Measurements from ENCODE around the gene ALOX15B.
A peak's percentile ranks its signal among the peaks of the same experiment; 100 is the strongest.

Gene ALOX15B, protein sequence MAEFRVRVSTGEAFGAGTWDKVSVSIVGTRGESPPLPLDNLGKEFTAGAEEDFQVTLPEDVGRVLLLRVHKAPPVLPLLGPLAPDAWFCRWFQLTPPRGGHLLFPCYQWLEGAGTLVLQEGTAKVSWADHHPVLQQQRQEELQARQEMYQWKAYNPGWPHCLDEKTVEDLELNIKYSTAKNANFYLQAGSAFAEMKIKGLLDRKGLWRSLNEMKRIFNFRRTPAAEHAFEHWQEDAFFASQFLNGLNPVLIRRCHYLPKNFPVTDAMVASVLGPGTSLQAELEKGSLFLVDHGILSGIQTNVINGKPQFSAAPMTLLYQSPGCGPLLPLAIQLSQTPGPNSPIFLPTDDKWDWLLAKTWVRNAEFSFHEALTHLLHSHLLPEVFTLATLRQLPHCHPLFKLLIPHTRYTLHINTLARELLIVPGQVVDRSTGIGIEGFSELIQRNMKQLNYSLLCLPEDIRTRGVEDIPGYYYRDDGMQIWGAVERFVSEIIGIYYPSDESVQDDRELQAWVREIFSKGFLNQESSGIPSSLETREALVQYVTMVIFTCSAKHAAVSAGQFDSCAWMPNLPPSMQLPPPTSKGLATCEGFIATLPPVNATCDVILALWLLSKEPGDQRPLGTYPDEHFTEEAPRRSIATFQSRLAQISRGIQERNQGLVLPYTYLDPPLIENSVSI

DNA sequence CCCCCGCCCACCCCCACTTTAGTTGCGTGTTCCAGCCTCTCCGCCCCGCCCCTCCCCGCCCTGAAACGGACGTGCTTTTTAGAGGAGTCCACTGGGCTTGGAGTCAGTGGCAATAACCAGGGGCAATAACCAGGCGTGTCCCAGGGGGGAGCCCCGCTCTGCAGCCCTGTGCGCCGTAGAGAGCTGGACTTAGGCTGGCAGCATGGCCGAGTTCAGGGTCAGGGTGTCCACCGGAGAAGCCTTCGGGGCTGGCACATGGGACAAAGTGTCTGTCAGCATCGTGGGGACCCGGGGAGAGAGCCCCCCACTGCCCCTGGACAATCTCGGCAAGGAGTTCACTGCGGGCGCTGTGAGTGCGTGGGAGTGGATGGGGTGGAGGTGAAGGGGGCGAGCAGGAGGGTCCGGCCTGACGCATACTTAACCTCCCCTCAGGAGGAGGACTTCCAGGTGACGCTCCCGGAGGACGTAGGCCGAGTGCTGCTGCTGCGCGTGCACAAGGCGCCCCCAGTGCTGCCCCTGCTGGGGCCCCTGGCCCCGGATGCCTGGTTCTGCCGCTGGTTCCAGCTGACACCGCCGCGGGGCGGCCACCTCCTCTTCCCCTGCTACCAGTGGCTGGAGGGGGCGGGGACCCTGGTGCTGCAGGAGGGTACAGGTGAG, at the start of gene ALOX15B:
TSS of gene ALOX15B (plus strand) at position 106 of the 657 bp plus-strand sequence. CDS start at position 203, 97 bp downstream.
- no peak for DNase-seq

DNA sequence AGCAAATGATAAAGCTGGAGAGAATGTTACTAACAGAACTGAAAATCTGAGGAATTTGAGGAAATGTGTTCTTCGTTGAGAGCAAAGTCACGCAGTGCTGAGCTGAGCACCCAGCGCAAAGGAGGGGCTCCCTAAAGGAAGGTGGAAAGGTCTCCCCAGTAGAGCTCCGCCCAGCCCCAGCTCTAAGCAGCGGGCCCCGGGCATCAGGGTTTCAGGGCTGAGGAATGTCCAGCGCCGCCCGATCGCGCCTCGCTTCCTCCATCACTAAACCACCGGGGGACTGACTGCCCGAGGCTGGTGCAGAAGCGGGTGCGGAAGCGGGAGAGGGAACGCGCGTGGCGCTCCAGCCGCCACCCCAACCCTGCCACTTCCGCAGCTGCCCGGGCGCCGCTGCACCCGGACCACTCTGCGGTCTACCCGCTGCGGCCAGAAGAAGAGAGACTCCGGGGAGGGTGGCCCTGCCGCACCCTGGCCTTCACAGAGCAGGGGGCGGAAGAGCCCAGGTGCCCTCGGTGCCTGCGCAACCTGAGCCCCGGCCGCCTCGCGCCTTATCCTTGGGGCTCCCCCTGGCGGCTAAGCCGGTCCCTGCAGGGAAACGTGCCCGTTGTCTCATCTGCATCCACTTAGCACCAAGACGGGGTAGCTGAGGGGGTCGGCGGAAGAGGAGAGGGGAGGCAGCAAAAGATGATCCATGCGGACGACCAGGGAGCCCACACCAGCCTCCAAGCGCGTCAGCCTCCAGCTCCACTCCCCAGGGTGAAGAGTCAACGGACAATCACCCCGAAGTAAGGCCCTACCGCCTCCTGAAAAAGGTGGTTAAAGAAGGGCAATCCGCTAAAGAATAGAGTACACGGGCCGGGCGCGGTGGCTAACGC, 48.8 kb upstream of the ALOX15B start:
- peak in 1 of 2 experiments; percentile 40 for DNase-seq

DNA sequence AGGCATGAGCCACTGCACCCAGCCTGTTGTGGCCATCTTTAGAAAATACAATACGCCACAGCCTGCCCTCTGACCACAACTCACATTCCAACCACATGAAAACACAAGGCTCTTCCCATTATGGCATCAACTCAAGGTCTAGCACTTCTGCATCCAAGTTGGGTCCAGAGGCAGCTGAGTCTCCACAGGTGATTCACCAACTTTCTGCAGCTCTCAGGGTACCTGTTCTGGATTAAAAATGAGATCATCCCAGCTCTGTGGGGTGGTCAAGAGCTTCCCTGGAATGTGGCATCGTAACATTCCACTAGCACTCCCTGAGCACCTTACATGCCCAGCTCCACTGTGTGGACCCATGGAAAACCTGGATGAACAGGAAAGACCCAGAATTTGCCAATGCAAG, 46.3 kb upstream of the ALOX15B start:
- DNase-seq: no peak

DNA sequence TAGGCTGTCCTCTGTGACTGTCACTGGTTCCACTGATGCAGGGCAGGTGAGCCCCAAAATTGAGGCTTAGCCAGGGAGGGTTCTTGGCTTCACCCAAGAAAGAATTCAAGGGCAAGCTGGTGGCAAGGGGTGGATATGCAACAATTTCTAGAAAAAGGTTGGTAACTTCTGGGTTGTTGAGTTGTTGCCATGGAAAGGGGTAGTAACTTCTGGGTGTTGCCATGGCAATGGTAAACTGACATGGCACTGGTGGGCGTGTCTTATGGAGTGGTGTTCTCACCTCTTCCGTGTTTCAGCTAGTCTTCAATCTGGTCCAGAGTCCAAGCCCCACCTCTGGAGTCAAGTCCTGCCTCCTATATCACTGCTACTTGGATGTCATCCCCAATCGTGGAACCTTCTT, 45.9 kb upstream of the ALOX15B start:
- DNase-seq: no peak

DNA sequence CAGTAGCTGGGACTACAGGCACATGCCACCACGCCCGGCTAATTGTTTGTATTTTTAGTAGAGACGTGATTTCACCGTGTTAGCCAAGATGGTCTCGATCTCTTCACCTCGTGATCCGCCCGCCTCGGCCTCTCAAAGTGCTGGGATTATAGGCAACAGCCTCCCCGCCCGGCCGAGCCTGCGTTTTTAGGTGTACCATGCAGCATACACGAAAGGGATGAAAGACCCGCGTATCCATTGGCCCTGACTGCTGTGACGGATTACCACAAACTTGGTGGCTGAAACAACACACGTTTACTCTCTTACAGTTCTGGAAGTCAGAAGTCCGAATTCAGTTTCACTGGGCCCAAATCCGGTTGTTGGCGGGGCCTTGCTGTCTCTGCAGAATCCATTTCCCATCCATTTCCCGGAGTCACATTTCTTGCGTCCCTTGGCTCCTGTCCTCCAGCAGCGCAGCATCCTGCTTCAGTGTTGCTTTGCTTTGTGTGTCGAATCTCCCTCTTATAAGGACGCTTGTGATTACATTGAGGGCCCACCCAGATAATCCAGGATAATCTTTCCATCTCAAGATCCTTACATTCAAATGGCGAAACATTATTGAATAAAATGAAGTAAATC, 44.8 kb upstream of the ALOX15B start:
- no peak for DNase-seq

DNA sequence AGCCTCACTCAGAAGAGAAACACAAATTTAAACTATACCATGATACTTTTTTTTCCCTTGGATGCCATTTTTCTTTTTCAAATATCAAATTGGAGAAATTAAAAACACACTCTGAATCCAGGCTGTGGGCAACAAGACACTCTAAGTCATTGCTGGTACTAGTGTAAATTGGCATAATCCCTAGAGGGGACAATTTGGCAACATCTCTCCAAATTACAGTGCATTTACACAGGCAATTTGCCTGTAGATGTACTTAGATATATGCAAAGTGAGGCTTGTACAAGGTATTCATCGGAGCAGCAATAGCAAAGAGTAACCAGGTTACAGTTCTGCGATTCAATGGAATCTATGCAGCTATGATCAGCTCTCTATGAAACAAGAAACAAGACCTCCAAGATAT, 43.1 kb upstream of the ALOX15B start:
- DNase-seq: no peak

DNA sequence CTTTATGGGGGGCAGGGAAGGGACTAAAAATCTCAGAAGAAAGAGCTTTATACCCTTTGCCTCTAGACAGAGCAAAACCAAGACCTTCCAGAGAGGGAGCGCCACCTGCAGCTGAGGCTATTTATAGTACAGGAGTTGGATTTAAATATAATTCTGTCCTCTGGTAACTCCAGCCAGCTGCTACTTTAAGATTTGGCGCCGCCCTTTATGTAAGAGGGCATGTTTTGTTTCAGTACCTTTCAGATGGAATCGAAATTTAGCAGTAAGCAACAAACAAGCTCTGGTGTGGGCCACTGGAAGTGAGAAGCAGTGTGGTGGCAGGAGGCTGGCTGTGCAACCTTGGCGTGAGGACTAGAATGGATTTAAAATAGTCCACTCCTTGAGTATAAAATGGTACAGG, 41.7 kb upstream of the ALOX15B start:
- no peak for DNase-seq

DNA sequence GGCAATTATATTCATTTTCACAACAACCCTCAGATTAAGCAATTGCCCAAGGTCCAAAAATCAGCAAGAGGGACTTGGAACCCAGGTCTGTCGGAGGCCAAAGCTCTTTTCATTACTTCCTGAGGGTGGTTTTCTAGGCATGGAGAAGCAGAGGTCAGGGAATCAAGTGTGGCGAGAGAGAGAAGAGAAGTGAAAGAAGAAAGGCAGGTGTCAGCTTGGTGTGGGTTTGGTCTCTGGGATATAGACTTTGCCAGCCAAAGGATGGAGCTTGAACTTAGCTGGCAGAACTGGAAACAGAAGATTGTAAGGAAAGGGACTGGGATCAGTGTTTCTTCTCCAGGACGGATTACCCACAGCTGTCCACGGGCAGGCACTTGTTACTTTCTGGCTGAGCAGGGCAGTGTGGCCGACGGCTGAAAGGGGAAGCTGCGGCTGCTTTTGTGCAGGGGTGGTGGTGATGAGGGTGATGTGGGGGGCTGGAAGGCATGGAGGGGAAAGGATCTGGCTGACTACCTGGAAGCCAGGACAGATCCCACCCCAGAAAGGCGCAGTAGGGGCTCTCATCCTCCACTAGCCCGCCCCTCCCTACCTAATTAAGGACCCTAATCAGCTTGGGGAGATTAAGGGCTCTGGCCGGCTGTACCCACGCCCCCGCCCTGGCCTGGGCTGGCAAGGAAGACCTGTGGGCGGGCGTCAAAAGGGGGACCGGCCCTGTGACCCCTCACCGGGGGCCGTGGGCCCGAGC, 36.7 kb upstream of the ALOX15B start, which contains the start of gene GUCY2D:
TSS of gene GUCY2D (plus strand) at position 640 of the 745 bp plus-strand sequence. CDS start 433 bp downstream, outside the sequence.
- no peak for DNase-seq

DNA sequence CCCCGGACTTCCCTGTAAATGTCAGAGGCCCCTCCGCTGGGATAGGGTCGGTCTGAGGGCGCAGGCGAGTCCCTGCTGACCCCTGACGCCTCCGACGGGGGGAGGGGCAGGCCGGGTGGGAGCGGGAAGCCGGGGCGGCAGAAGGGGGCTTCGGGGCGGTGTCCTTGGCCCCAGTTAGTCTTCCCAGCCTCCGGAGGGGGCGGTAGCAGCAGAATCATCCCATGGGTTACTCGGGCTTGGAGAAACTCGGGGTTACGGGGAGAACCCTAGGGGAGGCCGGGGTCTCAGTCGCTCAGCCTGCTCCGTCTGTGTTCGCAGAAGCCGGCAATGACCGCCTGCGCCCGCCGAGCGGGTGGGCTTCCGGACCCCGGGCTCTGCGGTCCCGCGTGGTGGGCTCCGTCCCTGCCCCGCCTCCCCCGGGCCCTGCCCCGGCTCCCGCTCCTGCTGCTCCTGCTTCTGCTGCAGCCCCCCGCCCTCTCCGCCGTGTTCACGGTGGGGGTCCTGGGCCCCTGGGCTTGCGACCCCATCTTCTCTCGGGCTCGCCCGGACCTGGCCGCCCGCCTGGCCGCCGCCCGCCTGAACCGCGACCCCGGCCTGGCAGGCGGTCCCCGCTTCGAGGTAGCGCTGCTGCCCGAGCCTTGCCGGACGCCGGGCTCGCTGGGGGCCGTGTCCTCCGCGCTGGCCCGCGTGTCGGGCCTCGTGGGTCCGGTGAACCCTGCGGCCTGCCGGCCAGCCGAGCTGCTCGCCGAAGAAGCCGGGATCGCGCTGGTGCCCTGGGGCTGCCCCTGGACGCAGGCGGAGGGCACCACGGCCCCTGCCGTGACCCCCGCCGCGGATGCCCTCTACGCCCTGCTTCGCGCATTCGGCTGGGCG, 35.9 kb upstream of the ALOX15B start:
- no peak for DNase-seq

DNA sequence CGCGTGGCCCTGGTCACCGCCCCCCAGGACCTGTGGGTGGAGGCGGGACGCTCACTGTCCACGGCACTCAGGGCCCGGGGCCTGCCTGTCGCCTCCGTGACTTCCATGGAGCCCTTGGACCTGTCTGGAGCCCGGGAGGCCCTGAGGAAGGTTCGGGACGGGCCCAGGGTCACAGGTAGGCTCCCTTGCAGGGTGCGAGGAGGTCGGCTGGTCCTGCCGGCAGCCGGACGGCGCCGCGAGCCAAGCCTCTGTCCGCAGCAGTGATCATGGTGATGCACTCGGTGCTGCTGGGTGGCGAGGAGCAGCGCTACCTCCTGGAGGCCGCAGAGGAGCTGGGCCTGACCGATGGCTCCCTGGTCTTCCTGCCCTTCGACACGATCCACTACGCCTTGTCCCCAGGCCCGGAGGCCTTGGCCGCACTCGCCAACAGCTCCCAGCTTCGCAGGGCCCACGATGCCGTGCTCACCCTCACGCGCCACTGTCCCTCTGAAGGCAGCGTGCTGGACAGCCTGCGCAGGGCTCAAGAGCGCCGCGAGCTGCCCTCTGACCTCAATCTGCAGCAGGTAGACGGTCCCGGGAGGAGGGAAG, 35.2 kb upstream of the ALOX15B start:
- no peak for DNase-seq

DNA sequence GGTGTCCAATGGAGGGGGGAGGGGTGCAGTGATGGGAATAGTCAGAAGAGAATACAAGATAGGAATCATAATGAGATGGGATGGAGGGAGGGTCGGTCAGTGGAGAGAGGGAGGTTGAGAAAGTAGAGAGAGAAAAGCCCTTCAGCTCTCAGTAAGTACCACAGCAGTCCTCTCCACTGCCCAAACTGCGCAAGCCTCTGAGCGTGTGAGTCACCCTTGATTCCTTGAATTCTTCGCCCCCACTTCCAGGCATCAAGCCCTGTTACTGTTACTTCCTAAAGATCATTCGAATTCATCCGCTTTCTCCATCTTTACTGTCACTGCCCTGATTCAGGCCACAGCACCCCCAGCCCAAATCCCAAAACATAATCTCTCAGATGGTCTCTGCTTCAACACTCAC, 34.0 kb upstream of the ALOX15B start:
- DNase-seq: no peak

DNA sequence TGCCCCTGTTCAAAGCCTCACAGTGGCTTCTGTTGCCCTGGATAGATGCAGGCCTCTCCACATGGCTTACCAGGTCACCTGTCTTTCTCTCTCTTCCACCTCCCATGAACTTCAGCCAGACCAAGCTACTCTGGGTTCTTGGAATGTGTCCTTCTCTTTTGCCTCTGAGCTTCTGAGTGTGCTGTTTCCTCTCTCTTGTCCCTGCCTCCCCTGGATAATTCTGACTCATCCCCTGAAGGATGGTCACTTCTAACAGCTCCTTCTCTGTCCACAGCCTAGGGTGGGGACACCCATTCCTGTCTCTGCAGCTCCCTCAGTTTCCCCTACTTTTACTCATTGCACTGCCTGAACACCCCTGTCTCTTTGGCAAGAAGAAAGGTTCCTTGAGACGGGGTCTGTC, 33.5 kb upstream of the ALOX15B start:
- no peak for DNase-seq

DNA sequence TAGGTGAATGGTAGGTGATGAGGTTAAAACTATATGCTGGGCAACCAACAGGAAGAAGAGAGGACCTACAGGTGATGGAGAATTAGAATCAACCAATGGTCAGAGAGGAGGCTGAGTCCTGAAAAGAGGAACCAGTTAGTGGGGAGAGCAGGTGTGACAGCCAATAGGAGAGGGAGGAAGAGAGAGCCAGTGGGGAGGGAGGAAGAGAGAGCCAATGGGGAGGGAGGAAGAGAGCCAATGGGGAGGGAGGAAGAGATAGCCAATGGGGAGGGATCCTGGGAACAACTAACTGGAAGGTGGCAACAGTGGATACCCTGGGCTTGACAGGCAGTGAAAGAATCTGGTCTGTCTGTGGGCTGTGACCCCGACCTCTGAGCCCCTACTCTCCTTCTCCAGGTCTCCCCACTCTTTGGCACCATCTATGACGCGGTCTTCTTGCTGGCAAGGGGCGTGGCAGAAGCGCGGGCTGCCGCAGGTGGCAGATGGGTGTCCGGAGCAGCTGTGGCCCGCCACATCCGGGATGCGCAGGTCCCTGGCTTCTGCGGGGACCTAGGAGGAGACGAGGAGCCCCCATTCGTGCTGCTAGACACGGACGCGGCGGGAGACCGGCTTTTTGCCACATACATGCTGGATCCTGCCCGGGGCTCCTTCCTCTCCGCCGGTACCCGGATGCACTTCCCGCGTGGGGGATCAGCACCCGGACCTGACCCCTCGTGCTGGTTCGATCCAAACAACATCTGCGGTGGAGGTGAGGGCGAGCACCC, 32.7 kb upstream of the ALOX15B start:
- DNase-seq: no peak

DNA sequence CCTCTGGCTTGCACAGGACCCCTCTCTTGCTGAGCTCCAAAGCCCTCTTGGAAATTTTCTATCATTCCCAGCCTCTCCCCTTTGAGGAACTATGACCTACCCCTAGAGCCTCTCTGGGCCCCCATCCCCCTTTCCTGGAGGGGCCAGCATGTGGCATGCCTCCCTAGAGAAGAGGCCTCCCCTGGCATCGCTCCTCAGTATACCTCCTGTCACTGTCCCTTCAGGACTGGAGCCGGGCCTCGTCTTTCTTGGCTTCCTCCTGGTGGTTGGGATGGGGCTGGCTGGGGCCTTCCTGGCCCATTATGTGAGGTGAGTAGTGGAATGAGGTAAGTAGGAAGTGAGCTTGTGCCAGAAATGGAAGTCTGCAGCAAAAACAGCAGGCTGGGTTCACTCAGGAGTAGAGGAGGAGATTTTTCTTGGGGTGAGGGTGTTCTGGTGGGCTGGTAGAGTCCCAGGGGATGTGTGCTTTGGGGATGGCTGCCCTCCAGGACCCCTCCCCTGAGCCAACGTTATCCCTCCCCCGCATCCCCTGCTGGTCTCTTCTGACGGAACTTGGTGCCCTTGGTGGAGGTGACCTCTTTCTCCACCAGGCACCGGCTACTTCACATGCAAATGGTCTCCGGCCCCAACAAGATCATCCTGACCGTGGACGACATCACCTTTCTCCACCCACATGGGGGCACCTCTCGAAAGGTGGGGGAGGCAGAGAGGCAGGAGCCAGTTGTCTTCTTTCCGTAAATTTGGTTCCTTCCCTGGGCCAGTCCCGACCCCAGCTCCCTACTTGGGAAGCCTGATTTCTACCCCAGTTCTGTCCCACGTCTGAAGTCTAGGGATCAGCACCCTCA, 31.8 kb upstream of the ALOX15B start:
- DNase-seq: no peak

DNA sequence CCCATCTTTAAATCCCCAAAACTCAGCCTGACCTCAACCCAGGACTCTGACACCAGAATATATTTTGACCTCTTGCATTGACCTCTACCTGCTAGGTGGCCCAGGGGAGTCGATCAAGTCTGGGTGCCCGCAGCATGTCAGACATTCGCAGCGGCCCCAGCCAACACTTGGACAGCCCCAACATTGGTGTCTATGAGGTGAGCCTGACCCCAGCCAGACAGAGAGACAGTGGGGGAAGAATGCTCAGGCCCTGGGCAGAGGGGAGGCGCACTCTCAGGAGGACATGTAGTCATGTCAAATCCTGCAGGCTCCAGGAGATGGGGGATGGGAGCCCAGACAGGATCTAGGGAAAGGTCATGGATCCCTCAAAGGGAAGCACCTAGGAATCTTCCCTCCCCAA, 31.0 kb upstream of the ALOX15B start:
- no peak for DNase-seq

DNA sequence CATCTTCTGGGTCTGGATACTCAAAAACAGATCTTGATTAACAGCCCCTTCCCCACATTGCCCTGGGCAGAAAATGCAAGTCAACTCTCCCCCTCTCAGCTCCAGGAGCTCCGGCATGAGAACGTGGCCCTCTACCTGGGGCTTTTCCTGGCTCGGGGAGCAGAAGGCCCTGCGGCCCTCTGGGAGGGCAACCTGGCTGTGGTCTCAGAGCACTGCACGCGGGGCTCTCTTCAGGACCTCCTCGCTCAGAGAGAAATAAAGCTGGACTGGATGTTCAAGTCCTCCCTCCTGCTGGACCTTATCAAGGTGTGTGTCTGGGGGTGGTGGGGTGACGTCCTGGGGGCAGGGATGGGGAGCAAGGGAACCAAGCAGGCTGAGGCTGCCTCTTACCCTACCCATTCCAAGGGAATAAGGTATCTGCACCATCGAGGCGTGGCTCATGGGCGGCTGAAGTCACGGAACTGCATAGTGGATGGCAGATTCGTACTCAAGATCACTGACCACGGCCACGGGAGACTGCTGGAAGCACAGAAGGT, 26.7 kb upstream of the ALOX15B start:
- DNase-seq: no peak

DNA sequence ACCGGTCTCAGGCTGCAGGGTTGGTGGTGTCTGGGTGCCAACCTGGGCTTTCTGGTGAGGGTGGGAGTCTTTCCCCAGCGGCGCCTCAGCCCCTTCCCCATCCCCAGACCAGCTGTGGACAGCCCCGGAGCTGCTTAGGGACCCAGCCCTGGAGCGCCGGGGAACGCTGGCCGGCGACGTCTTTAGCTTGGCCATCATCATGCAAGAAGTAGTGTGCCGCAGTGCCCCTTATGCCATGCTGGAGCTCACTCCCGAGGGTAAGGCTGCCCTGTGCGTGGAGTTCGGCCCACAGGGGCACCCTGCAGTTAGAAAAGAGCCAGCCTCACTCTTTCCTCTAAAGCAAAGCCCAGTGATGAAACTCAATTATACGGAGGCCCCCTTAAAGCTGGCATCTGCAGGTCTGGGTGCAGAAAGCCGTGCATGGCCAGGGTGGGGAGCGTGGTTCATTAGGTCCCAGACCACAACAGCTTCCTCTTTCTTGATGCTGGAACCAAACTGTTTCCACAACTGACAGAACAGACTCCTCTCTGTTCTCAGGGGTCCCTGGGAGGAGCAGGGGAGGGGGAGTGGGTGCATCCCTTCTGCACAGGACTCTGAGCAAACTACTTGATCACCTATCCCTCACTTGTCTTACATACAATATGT, 25.7 kb upstream of the ALOX15B start:
- no peak for DNase-seq
